Measurements from ENCODE around the gene TENM3. TPM values are rescaled to one million over a fixed set of nuclear protein-coding genes. Genes with fewer than 3 reads are reported as not detected.
A peak's percentile ranks its signal among the peaks of the same experiment; 100 is the strongest.

The TENM3 gene

GRCh38 chr4:182843808-182844325 is 600.7 kb downstream of the TENM3 start:
- Histone ChIP-seq H3K36me3 (ENCODE audit: insufficient read depth, low read length) (no peaks in the 10 kb centered on the region), H3K4me2 (ENCODE audit: low read length) (no peak overlapping the region), H3K9me3 (replicated peaks; ENCODE audit: low read length) (no peaks in the 10 kb centered on the region), H3K9ac (ENCODE audit: low read depth, low read length) (no peak overlapping the region), H3K27me3 (ENCODE audit: control insufficient read depth, insufficient read depth, low read length) (peaks cover 23% of the 10 kb centered on the region), H3K4me1 (ENCODE audit: control insufficient read depth, insufficient read depth, low read length) (no peaks in the 10 kb centered on the region), H3K4me3 (ENCODE audit: low read length) (no peak overlapping the region)

DNA sequence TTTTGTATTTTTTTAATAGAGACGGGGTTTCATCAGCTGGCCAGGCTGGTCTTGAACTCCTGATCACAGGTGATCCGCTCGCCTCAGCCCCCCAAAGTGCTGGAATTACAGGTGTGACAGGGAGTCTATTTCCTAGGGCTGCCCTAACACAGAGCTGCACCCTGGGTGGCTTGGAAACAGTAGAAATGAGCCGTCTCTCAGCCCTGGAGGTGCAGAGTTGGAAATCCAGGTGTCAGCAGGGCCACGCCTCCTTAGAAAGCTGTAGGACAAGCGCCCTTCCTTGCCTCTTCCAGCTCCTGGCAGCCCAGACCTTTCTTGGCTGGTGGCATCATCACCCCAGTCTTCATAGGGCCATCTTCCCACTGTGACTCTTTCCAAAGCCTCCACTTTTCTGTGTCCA is 602.4 kb downstream of the TENM3 start:
- Histone ChIP-seq H3K36me3 (ENCODE audit: insufficient read depth, low read length) (no peaks in the 10 kb centered on the region), H3K4me2 (ENCODE audit: low read length) (no peak overlapping the region), H3K4me3 (ENCODE audit: low read length) (no peak overlapping the region), H3K9ac (ENCODE audit: low read depth, low read length) (no peak overlapping the region), H3K9me3 (replicated peaks; ENCODE audit: low read length) (no peaks in the 10 kb centered on the region), H3K27me3 (ENCODE audit: control insufficient read depth, insufficient read depth, low read length) (peaks cover 28% of the 10 kb centered on the region), H3K4me1 (ENCODE audit: control insufficient read depth, insufficient read depth, low read length) (no peaks in the 10 kb centered on the region)

DNA sequence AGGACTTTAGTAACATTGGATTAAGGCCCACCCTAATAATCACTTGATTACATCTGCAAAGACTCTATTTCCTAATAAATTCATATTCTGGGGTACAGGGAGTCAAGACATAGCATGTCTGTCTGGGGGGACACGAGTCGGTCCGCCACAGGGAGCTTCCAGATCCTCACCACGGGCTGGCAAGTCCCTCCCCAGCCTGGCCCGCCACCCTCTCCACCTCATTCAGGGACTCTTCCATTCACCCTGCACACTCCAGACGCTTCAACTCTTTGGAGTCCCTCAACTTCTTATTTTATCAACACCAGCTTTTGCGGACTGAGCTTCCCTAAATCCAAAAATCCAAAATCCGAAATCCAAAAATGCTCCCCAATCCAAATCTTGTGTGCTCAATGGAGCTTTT is 602.8 kb downstream of the TENM3 start:
- no peaks in the 10 kb centered on the region for H3K4me1 ChIP-seq (ENCODE audit: control insufficient read depth, insufficient read depth, low read length)
- H3K36me3 ChIP-seq (ENCODE audit: insufficient read depth, low read length), result no peaks in the 10 kb centered on the region
- H3K4me3 ChIP-seq (ENCODE audit: low read length), result no peak overlapping the region
- H3K4me2 ChIP-seq (ENCODE audit: low read length), result no peak overlapping the region
- no peak overlapping the region for H3K9ac ChIP-seq (ENCODE audit: low read depth, low read length)
- H3K9me3 ChIP-seq (replicated peaks; ENCODE audit: low read length), result no peaks in the 10 kb centered on the region
- H3K27me3 ChIP-seq (ENCODE audit: control insufficient read depth, insufficient read depth, low read length), result peaks cover 29% of the 10 kb centered on the region

DNA sequence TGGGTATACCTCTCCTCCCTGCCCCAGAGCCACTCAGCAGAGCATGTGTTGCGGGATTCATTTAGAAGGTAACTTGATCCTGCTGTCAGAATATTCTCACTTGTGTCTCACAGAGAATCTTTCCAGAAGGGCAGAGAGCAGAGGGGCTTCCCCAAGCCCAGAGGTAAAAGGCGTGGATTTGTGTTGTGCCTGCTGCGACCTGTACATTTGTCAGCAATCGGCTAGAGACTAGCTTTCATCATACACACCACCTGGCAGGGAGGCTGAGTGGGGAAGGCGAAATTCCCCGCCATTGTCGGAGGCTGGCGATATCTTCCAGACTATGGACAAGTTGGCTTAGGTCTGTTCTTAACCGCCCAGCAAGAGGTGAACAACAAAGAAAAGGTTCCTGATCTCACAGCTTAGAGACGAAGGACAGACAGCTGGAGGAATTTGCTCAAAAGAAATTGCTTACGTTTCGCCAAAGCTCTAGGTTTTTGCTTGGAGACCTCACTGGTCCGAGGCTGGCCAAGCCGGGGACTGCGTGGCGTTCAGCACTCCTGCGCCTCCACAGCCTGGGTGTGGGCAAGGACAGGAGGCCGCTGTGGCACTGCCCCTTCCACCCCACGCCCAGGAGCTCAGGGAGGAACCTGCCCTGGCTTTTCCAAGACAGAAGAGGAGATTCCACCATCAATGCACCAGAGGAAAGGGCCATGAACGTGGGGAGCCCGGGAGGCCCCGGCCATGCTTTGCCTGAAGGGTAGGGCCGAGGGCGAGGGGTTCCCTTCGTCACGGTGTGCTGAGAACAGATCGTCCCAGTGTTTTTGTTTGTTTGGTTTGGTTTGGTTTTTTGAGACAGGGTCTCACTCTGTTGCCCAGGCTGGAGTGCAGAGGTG is 604.6 kb downstream of the TENM3 start:
- no peaks in the 10 kb centered on the region for H3K9me3 ChIP-seq (replicated peaks; ENCODE audit: low read length)
- H3K4me1 ChIP-seq (ENCODE audit: control insufficient read depth, insufficient read depth, low read length), result no peaks in the 10 kb centered on the region
- H3K27me3 ChIP-seq (ENCODE audit: control insufficient read depth, insufficient read depth, low read length), result peaks cover 29% of the 10 kb centered on the region
- no peak overlapping the region for H3K4me2 ChIP-seq (ENCODE audit: low read length)
- no peak overlapping the region for H3K4me3 ChIP-seq (ENCODE audit: low read length)
- no peak overlapping the region for H3K9ac ChIP-seq (ENCODE audit: low read depth, low read length)
- H3K36me3 ChIP-seq (ENCODE audit: insufficient read depth, low read length), result no peaks in the 10 kb centered on the region

- no peak overlapping the region for H3K4me2 ChIP-seq (ENCODE audit: low read length)
- no peak overlapping the region for H3K9ac ChIP-seq (ENCODE audit: low read depth, low read length)
- H3K27me3 ChIP-seq (ENCODE audit: control insufficient read depth, insufficient read depth, low read length), result peaks cover 36% of the 10 kb centered on the region
- no peaks in the 10 kb centered on the region for H3K4me1 ChIP-seq (ENCODE audit: control insufficient read depth, insufficient read depth, low read length)
- no peaks in the 10 kb centered on the region for H3K9me3 ChIP-seq (replicated peaks; ENCODE audit: low read length)
- H3K36me3 ChIP-seq (ENCODE audit: insufficient read depth, low read length), result no peaks in the 10 kb centered on the region
- H3K4me3 ChIP-seq (ENCODE audit: low read length), result no peak overlapping the region
These were observed 605.5 kb downstream of the TENM3 start for GRCh38 chr4:182848685-182849084.

Small RNAs within 50 kb of the gene (small RNA-seq; reads per million reads assigned to genes)
- not detected for gene RN7SKP67
- gene RNU2-34P, result 5.5 reads per million, percentile 86 among the genes with 10 or more reads in this experiment

Measured in skeletal muscle satellite cell (primary cell).